H1 (cell line): ENCODE measurements around the gene RAB11B. TPM values are rescaled to one million over a fixed set of nuclear protein-coding genes. Genes with fewer than 3 reads are reported as not detected.

Experiments used
- CTCF ChIA-PET: fragments of 300-600 bp; sonication (Branson Sonifier 250); formaldehyde crosslinking; loops from one replicate; lab custom pipeline; 2021; ENCODE audit not compliant: partially characterized antibody; lab: Charles Lee
- POLR2A ChIA-PET: fragments of 300-600 bp; sonication (Branson Sonifier 250); formaldehyde crosslinking; loops from one replicate; lab custom pipeline; 2021; ENCODE audit warnings: inconsistent platforms; ENCODE audit not compliant: partially characterized antibody; lab: Charles Lee
- DNase-seq, 2 experiments: peaks; one replicate each; pipeline versions ENCODE4 v3.0.0 to v3.0.0-alpha.2; 2010 to 2022; ENCODE audit warnings: low spot score in 2 of 2, low read depth in 1 of 2, mixed read lengths in 1 of 2
- FAIRE-seq: peaks from 2 replicates; lab custom pipeline; 2011; peaks lifted over from hg19 to GRCh38; lab: Jason Lieb, UNC
- H2AFZ ChIP-seq: 2 replicates; pipeline ENCODE4 v1.8.1; 2012; ENCODE audit warnings: low read length, inconsistent platforms
- H2AK5ac ChIP-seq: 2 replicates; pipeline ENCODE4 v1.6.1; 2013; ENCODE audit warnings: low read depth, low read length
- H2BK120ac ChIP-seq: replicated peaks from 2 replicates; pipeline ENCODE3; 2013; ENCODE audit warnings: low read depth, low read length, inconsistent platforms
- H2BK12ac ChIP-seq: 2 replicates; pipeline ENCODE4 v1.6.1; 2013; ENCODE audit warnings: low read depth, low read length
- H2BK15ac ChIP-seq: 2 replicates; pipeline ENCODE4 v1.6.1; 2013; ENCODE audit warnings: low read length
- H2BK20ac ChIP-seq: 2 replicates; pipeline ENCODE4 v1.6.1; 2013; ENCODE audit warnings: low read length
- H2BK5ac ChIP-seq: 2 replicates; pipeline ENCODE4 v1.6.1; 2013; ENCODE audit warnings: low read depth, low read length
- H3K14ac ChIP-seq: 2 replicates; pipeline ENCODE4 v1.6.1; 2013; ENCODE audit warnings: inconsistent platforms; ENCODE audit not compliant: insufficient read length
- H3K18ac ChIP-seq: 2 replicates; pipeline ENCODE4 v1.6.1; 2013; ENCODE audit warnings: low read length; ENCODE audit errors: extremely low read depth
- H3K23ac ChIP-seq: 2 replicates; pipeline ENCODE4 v1.6.1; 2013; ENCODE audit warnings: inconsistent platforms; ENCODE audit not compliant: insufficient read length
- H3K23me2 ChIP-seq: 2 replicates; pipeline ENCODE4 v1.6.1; 2013; ENCODE audit warnings: low read depth, low read length
- H3K27ac ChIP-seq: 2 replicates; pipeline ENCODE4 v1.6.1; 2011; ENCODE audit warnings: low read depth, low read length, inconsistent platforms
- H3K27me3 ChIP-seq, 4 experiments: replicated peaks in 1 of 4; 1 replicate in 1 of 4; 2 replicates in 3 of 4; pipeline versions ENCODE4 v1.6.1 to v1.8.1; 2011 to 2013; ENCODE audit warnings: low read length in 3 of 4, mild to moderate bottlenecking in 3 of 4, inconsistent platforms in 2 of 4, mixed read lengths in 2 of 4, moderate library complexity in 1 of 4; ENCODE audit not compliant: control insufficient read depth in 3 of 4, insufficient read depth in 3 of 4; ENCODE audit errors: extremely low read depth in 1 of 4
- H3K36me3 ChIP-seq, 4 experiments: 2 replicates each; pipeline versions ENCODE4 v1.6.1 to v1.8.1; 2011 to 2013; ENCODE audit warnings: mild to moderate bottlenecking in 4 of 4, low read length in 3 of 4, moderate library complexity in 2 of 4, control low read depth in 1 of 4, inconsistent platforms in 1 of 4; ENCODE audit not compliant: insufficient read depth in 4 of 4, control insufficient read depth in 2 of 4
- H3K4ac ChIP-seq: replicated peaks from 2 replicates; pipeline ENCODE3; 2013; ENCODE audit warnings: low read length, low read depth, mixed read lengths, inconsistent platforms; ENCODE audit not compliant: insufficient read length
- H3K4me1 ChIP-seq, 4 experiments: replicated peaks in 1 of 4; 1 replicate in 1 of 4; 2 replicates in 3 of 4; pipeline versions ENCODE4 v1.6.1 to v1.8.1; 2011 to 2013; ENCODE audit warnings: low read length in 3 of 4, inconsistent platforms in 2 of 4, mixed read lengths in 1 of 4; ENCODE audit not compliant: insufficient read depth in 4 of 4, control insufficient read depth in 3 of 4
- H3K4me2 ChIP-seq, 2 experiments: 2 replicates each; pipeline versions ENCODE4 v1.6.1 to v1.8.1; 2011 to 2013; ENCODE audit warnings: low read depth in 2 of 2, low read length in 2 of 2, control low read depth in 1 of 2, inconsistent platforms in 1 of 2, mild to moderate bottlenecking in 1 of 2; ENCODE audit not compliant: insufficient read depth in 1 of 2
- H3K4me3 ChIP-seq, 4 experiments: fragments of 200-600, 300-600 bp in 1 of 4; sonication (generic), shearing (Covaris generic), sonication (Bioruptor Twin) in 1 of 4; 2 replicates each; pipeline versions ENCODE4 v1.5.1 to v1.8.1; 2011 to 2016; ENCODE audit warnings: low read length in 4 of 4, low read depth in 3 of 4, control low read depth in 2 of 4, inconsistent platforms in 2 of 4, mild to moderate bottlenecking in 2 of 4, mixed read lengths in 1 of 4, moderate library complexity in 1 of 4; ENCODE audit not compliant: insufficient read depth in 2 of 4; ENCODE audit errors: extremely low read depth in 1 of 4
- H3K56ac ChIP-seq: replicated peaks from 2 replicates; pipeline ENCODE3; 2013; ENCODE audit warnings: low read depth, mild to moderate bottlenecking, mixed read lengths, low read length, inconsistent platforms; ENCODE audit not compliant: insufficient read length
- H3K79me1 ChIP-seq: 2 replicates; pipeline ENCODE4 v1.6.1; 2013; ENCODE audit warnings: low read depth, low read length, control low read depth
- H3K79me2 ChIP-seq, 2 experiments: 2 replicates each; pipeline versions ENCODE4 v1.6.1 to v1.8.1; 2012 to 2013; ENCODE audit warnings: low read length in 2 of 2, mild to moderate bottlenecking in 2 of 2, inconsistent platforms in 1 of 2; ENCODE audit not compliant: insufficient read depth in 2 of 2, control insufficient read depth in 1 of 2
- H3K9ac ChIP-seq, 4 experiments: replicated peaks in 1 of 4; 1 replicate in 1 of 4; 2 replicates in 3 of 4; pipeline versions ENCODE4 v1.6.1 to v1.8.1; 2011 to 2013; ENCODE audit warnings: low read depth in 3 of 4, low read length in 3 of 4, control low read depth in 2 of 4, mild to moderate bottlenecking in 2 of 4, moderate library complexity in 2 of 4, inconsistent platforms in 1 of 4; ENCODE audit errors: extremely low read depth in 1 of 4
- H3K9me3 ChIP-seq, 2 experiments: 2 replicates each; pipeline versions ENCODE4 v1.6.1 to v1.8.1; 2012 to 2013; ENCODE audit warnings: mild to moderate bottlenecking in 2 of 2, moderate library complexity in 2 of 2, control low read depth in 1 of 2, inconsistent platforms in 1 of 2, low read depth in 1 of 2, low read length in 1 of 2, mixed read lengths in 1 of 2; ENCODE audit not compliant: insufficient read depth in 2 of 2
- H4K20me1 ChIP-seq, 2 experiments: replicated peaks in 1 of 2; 2 replicates each; pipeline versions ENCODE3 to v1.8.1; 2011 to 2013; ENCODE audit warnings: inconsistent platforms in 2 of 2, low read length in 2 of 2, mild to moderate bottlenecking in 1 of 2; ENCODE audit not compliant: insufficient read depth in 2 of 2, control insufficient read depth in 1 of 2
- H4K5ac ChIP-seq: 2 replicates; pipeline ENCODE4 v1.6.1; 2013; ENCODE audit warnings: low read length, low read depth, mixed read lengths, inconsistent platforms; ENCODE audit not compliant: insufficient read length
- H4K8ac ChIP-seq: 2 replicates; pipeline ENCODE4 v1.8.0; 2013; ENCODE audit warnings: mild to moderate bottlenecking, moderate library complexity, low read length, inconsistent platforms; ENCODE audit not compliant: insufficient read depth; ENCODE audit errors: extremely low read depth
- H4K91ac ChIP-seq: replicated peaks from 2 replicates; pipeline ENCODE3; 2013; ENCODE audit warnings: low read length, mixed read lengths, inconsistent platforms; ENCODE audit not compliant: insufficient read length
- CBX5 ChIP-seq: fragments of 300-800, 300-1000 bp; sonication (generic); IDR thresholded peaks from 2 replicates; pipeline ENCODE4 v1.7.1; 2016; ENCODE audit warnings: antibody characterized with exemption, low read length, low read depth
- CHD1 ChIP-seq: IDR thresholded peaks from 2 replicates; pipeline ENCODE4 v1.6.1; 2012; ENCODE audit warnings: low read depth, low read length, improper control_type of control experiment
- POLR2AphosphoS5 ChIP-seq: IDR thresholded peaks from 2 replicates; pipeline ENCODE4 v1.6.1; 2011; ENCODE audit warnings: low read depth, low read length
- SIN3A ChIP-seq, 2 experiments: IDR thresholded peaks in 1 of 2; conservative IDR thresholded peaks in 1 of 2; 2 replicates each; pipeline ENCODE4 v1.6.1; 2011 to 2012; ENCODE audit warnings: low read length in 2 of 2, improper control_type of control experiment in 1 of 2, low read depth in 1 of 2, mild to moderate bottlenecking in 1 of 2
- TEAD4 ChIP-seq: IDR thresholded peaks from 2 replicates; pipeline ENCODE4 v1.6.1; 2012; ENCODE audit warnings: low read depth, low read length, inconsistent platforms, mixed read lengths
- WGBS, 2 experiments: shearing (Covaris generic) in 1 of 2; methylation state at CpG; one replicate each; pipeline versions ENCODE4 v1.1.6 to v1.1.7; 2013 to 2015; ENCODE audit warnings: low lambda C conversion rate in 2 of 2, mixed read lengths in 2 of 2, inconsistent platforms in 1 of 2, low coverage in 1 of 2, missing lambda C conversion rate in 1 of 2; ENCODE audit not compliant: insufficient replicate concordance in 2 of 2, insufficient coverage in 1 of 2, insufficient read length in 1 of 2; ENCODE audit errors: extremely low coverage in 1 of 2, missing lambda C conversion rate in 1 of 2; 5-methylcytosine and 5-hydroxymethylcytosine counted together
- polyA plus RNA-seq, 7 experiments: library from polyadenylated mRNA; depleted of rRNA in 3 of 7; stranded (reverse) in 5 of 7; unstranded in 2 of 7; fragments of >200 nt in 5 of 7; fragments of 200-250 nt in 2 of 7; gene quantifications; 1 replicate in 5 of 7; 2 replicates in 1 of 7; 4 replicates in 1 of 7; pipeline versions ENCODE4 v1.2.1 to v1.2.3, GENCODE V29; 2011 to 2013; ENCODE audit warnings: missing spikeins in 2 of 7, mixed read lengths in 2 of 7
- total RNA-seq: library from RNA; stranded (reverse); fragmentation: NEBNext Ultra II Directional; extraction: Animal tissue kit (Norgen Biotek cat#: 25700); gene quantifications from 2 replicates; pipeline ENCODE4 v1.2.1, GENCODE V29; 2021
- TF ChIP-seq, protein P1 (sequence below): IDR thresholded peaks from 2 replicates; pipeline ENCODE4 v1.6.1; 2011; ENCODE audit warnings: low read depth, mild to moderate bottlenecking, low read length; ENCODE audit not compliant: insufficient read depth

The RAB11B gene
- total and polyA plus RNA-seq, 2 of the 8 experiments (the other 6 are each of a cell fraction or from before 2014, with no cell fraction given), result 50.2 to 85.8 TPM

DNA sequence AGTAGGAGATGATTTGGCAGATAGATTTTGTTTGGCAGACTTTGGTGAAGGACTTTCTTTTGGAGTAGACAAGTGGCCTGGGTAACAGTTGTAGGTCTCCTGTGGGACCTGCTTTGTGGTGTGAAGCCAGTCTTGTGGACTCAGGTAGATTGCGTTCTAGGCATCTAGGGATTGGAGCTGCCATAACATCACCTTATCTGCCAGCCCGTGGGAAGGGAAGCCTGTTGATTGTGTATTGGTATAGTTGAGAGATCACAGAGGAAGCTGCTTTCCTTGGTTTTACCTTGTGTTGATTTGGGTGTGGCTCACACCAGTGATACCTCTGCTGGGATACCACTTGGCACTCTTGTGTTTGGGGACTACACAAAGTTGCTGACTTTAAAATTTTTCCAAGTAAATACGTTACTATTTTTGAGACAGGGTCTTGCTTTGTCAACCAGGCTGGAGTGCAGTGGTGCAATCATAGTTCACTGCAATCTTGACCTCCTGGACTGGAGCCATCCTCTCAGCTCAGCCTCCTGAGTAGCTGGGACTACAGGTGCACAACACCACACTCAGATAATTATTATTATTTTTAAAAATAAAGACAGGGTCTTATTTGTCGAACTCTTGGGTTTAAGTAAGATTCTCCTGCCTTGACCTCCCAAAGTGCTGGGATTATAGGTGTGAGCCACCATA is 62.4 kb downstream of the RAB11B start:
- no peak overlapping the region for H3K18ac ChIP-seq
- peaks cover 7 to 42% (median 15%) of the 10 kb centered on the region in 4 experiments; a peak in 6 of 8 replicates for H3K36me3 ChIP-seq
- peaks cover 5 to 33% (median 25%) of the 10 kb centered on the region in 4 experiments for H3K4me1 ChIP-seq
- H2AFZ ChIP-seq, result no peak overlapping the region
- no peak overlapping the region for H4K5ac ChIP-seq
- CTCF ChIA-PET, result interaction anchor here (0.5 to 2.6 kb wide), 11 partner anchors 11 to 129 kb away, joined by 3 to 14 read pairs (median 4); no protein-coding TSS in a partner anchor
- H2BK5ac ChIP-seq, result no peak overlapping the region
- H3K79me1 ChIP-seq, result peaks cover 5% of the 10 kb centered on the region
- H3K27ac ChIP-seq, result no peak overlapping the region
- no peak overlapping the region for H2BK12ac ChIP-seq
- DNase-seq, result no peak
- H3K4ac ChIP-seq, result no peak overlapping the region
- no peak overlapping the region; a peak in 1 of 7 replicates for H3K9ac ChIP-seq
- H2AK5ac ChIP-seq, result no peak overlapping the region
- no peak overlapping the region; a peak in 1 of 4 replicates for H3K4me2 ChIP-seq
- no peak overlapping the region for H3K4me3 ChIP-seq
- no peak overlapping the region for H3K14ac ChIP-seq
- no peak for FAIRE-seq
- no peaks in the 10 kb centered on the region for H3K9me3 ChIP-seq
- H2BK15ac ChIP-seq, result no peak overlapping the region
- TF ChIP-seq CBX5 (no peak), SIN3A (conservative IDR thresholded peaks at IDR 0.05 in 1 of 2, IDR thresholded peaks at IDR 0.05 in 1 of 2; ENCODE audit: low read depth in 1 of 2, low read length in 2 of 2) (no peak), TEAD4 (no peak), CHD1 (no peak), POLR2AphosphoS5 (no peak; the same call in 1 of the 2 replicates)
- TF ChIP-seq, protein P1, sequence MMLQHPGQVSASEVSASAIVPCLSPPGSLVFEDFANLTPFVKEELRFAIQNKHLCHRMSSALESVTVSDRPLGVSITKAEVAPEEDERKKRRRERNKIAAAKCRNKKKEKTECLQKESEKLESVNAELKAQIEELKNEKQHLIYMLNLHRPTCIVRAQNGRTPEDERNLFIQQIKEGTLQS, result no peak
- TF ChIP-seq, all 59 proteins: peak for 0
- 90% methylated on average over 4 of the region's 4 CpGs; no CpG with 5 or more reads in 1 of the 2 experiments for WGBS, 2 experiments
- Histone ChIP-seq H4K20me1 (peaks cover 56 to 63% of the 10 kb centered on the region in 2 experiments), H3K79me2 (peaks cover 85 to 99% of the 10 kb centered on the region in 2 experiments), H3K56ac (no peak overlapping the region), H4K8ac (no peak overlapping the region), H3K27me3 (no peaks in the 10 kb centered on the region), H2BK120ac (no peak overlapping the region), H2BK20ac (no peak overlapping the region), H3K23me2 (no peaks in the 10 kb centered on the region), H4K91ac (no peak overlapping the region), H3K23ac (no peak overlapping the region)
- POLR2A ChIA-PET, result interaction anchor here (1.0 to 2.1 kb wide), 9 partner anchors 8 to 139 kb away, joined by 3 to 12 read pairs (median 3); partner anchors contain the start of gene HNRNPM
